HFFc6 (cell line): Measurements from ENCODE around the gene ZNF232. TPM values are rescaled to one million over a fixed set of nuclear protein-coding genes. Genes with fewer than 3 reads are reported as not detected.
"Not testable (repeated sequence)": the region's sequence is repeated elsewhere in the genome, so short reads cannot be mapped to it uniquely, and the experiment has no call there.

Source experiments
- DNase-seq: peaks from one replicate; pipeline ENCODE4 v3.0.0-alpha.2; 2018
- H3K27ac Mint-ChIP-seq: 2 replicates; pipeline ENCODE4 v1.8.0; 2020; ENCODE audit warnings: mild to moderate bottlenecking, mixed read lengths
- H3K27me3 Mint-ChIP-seq: 2 replicates; pipeline ENCODE4 v1.8.0; 2021; ENCODE audit warnings: mild to moderate bottlenecking, moderate library complexity, mixed read lengths; ENCODE audit not compliant: insufficient read depth
- H3K36me3 Mint-ChIP-seq: 2 replicates; pipeline ENCODE4 v1.8.0; 2021; ENCODE audit warnings: low read depth, mixed read lengths
- H3K4me1 Mint-ChIP-seq: 2 replicates; pipeline ENCODE4 v1.8.0; 2020; ENCODE audit warnings: low read depth, mixed read lengths
- H3K4me3 Mint-ChIP-seq: 2 replicates; pipeline ENCODE4 v1.8.0; 2020; ENCODE audit warnings: mild to moderate bottlenecking, moderate library complexity, mixed read lengths
- H3K9me3 Mint-ChIP-seq: 2 replicates; pipeline ENCODE4 v1.8.0; 2020; ENCODE audit warnings: mild to moderate bottlenecking, mixed read lengths
- CTCF ChIP-seq: fragments of 200-600 bp; sonication (generic); IDR thresholded peaks from 2 replicates; pipeline ENCODE4 v1.5.0; 2021; ENCODE audit warnings: antibody characterized with exemption, mild to moderate bottlenecking
- total RNA-seq, 6 experiments: library from RNA; stranded (reverse); fragmentation: NEBNext Ultra II Directional; extraction: Animal tissue kit (Norgen Biotek cat#: 25700); gene quantifications; 2 replicates in 1 of 6; 3 replicates in 5 of 6; pipeline ENCODE4 v1.2.3, GENCODE V29; 2021

The ZNF232 gene
- total RNA-seq, 6 experiments from 2014 or later: 3.5 to 4.9 (median 3.8) TPM

- Mint-ChIP-seq H3K36me3 (no peaks in the 10 kb centered on the region), H3K27ac (no peak overlapping the region), H3K9me3 (no peaks in the 10 kb centered on the region), H3K4me3 (no peak overlapping the region), H3K27me3 (peaks cover 41% of the 10 kb centered on the region), H3K4me1 (peaks cover 13% of the 10 kb centered on the region)
- no peak for DNase-seq
- TF ChIP-seq CTCF: no peak
Observed at GRCh38 chr17:5131146-5131715, 19.6 kb upstream of the ZNF232 start.

- not testable (repeated sequence) for H3K4me3 Mint-ChIP-seq, H3K27ac Mint-ChIP-seq, DNase-seq, H3K9me3 Mint-ChIP-seq, H3K36me3 Mint-ChIP-seq
- Mint-ChIP-seq H3K27me3 (peaks cover 45% of the 10 kb centered on the region), H3K4me1 (peaks cover 13% of the 10 kb centered on the region)
Observed at GRCh38 chr17:5130687-5131086, 19.0 kb upstream of the ZNF232 start.

- DNase-seq, H3K9me3 Mint-ChIP-seq, H3K4me1 Mint-ChIP-seq, H3K4me3 Mint-ChIP-seq, H3K36me3 Mint-ChIP-seq, H3K27ac Mint-ChIP-seq: not testable (repeated sequence)
- H3K27me3 Mint-ChIP-seq: peaks cover 45% of the 10 kb centered on the region
Observed at GRCh38 chr17:5130261-5130660, 18.6 kb upstream of the ZNF232 start.

- not testable (repeated sequence) for H3K4me1 Mint-ChIP-seq, H3K4me3 Mint-ChIP-seq, H3K36me3 Mint-ChIP-seq, H3K27ac Mint-ChIP-seq, DNase-seq, H3K9me3 Mint-ChIP-seq
- H3K27me3 Mint-ChIP-seq: peaks cover 45% of the 10 kb centered on the region
Observed at GRCh38 chr17:5129770-5130169, 18.1 kb upstream of the ZNF232 start.

GRCh38 chr17:5128905-5129535 lies 17.3 kb upstream of the ZNF232 start:
- peaks cover 49% of the 10 kb centered on the region for H3K27me3 Mint-ChIP-seq
- H3K4me3 Mint-ChIP-seq: no peak overlapping the region
- no peak for TF ChIP-seq CTCF
- no peak overlapping the region for H3K27ac Mint-ChIP-seq
- H3K36me3 Mint-ChIP-seq: no peaks in the 10 kb centered on the region
- H3K4me1 Mint-ChIP-seq: no peaks in the 10 kb centered on the region
- DNase-seq: no peak
- no peaks in the 10 kb centered on the region for H3K9me3 Mint-ChIP-seq

- H3K9me3 Mint-ChIP-seq, H3K36me3 Mint-ChIP-seq, H3K27ac Mint-ChIP-seq, DNase-seq, H3K4me1 Mint-ChIP-seq, H3K4me3 Mint-ChIP-seq: not testable (repeated sequence)
- H3K27me3 Mint-ChIP-seq: peaks cover 54% of the 10 kb centered on the region
Observed at GRCh38 chr17:5128387-5128786, 16.7 kb upstream of the ZNF232 start.

- DNase-seq: no peak
- TF ChIP-seq CTCF: no peak
- no peaks in the 10 kb centered on the region for H3K9me3 Mint-ChIP-seq
- H3K36me3 Mint-ChIP-seq: no peaks in the 10 kb centered on the region
- peaks cover 52% of the 10 kb centered on the region for H3K27me3 Mint-ChIP-seq
- no peak overlapping the region for H3K4me3 Mint-ChIP-seq
- no peaks in the 10 kb centered on the region for H3K4me1 Mint-ChIP-seq
- H3K27ac Mint-ChIP-seq: no peak overlapping the region
Observed at GRCh38 chr17:5127910-5128309, 16.2 kb upstream of the ZNF232 start.
